ENCODE measurements around the gene PPIP5K1.
"Not testable (repeated sequence)": the region's sequence is repeated elsewhere in the genome, so short reads cannot be mapped to it uniquely, and the experiment has no call there.

Gene PPIP5K1

GRCh38 chr15:43544266-43544665, 45.7 kb downstream of the PPIP5K1 start:
- no peak for DNase-seq

- no peak for DNase-seq
Observed at GRCh38 chr15:43541785-43542184, 48.2 kb downstream of the PPIP5K1 start.

GRCh38 chr15:43538091-43538490, 51.9 kb downstream of the PPIP5K1 start:
- no peak for DNase-seq

- no peak for DNase-seq
Observed at GRCh38 chr15:43534897-43535296, 55.1 kb downstream of the PPIP5K1 start.

- not testable (repeated sequence) for DNase-seq
Observed at GRCh38 chr15:43532826-43533225, 57.2 kb downstream of the PPIP5K1 start.

GRCh38 chr15:43531018-43531670, 58.9 kb downstream of the PPIP5K1 start:
- DNase-seq: no peak

GRCh38 chr15:43529587-43530345, 60.2 kb downstream of the PPIP5K1 start:
- no peak for DNase-seq

- DNase-seq: no peak
Observed at GRCh38 chr15:43529141-43529540, 60.9 kb downstream of the PPIP5K1 start.

GRCh38 chr15:43528542-43529007, 61.4 kb downstream of the PPIP5K1 start:
- no peak for DNase-seq

- DNase-seq: no peak
Observed at GRCh38 chr15:43527802-43528541, 62.0 kb downstream of the PPIP5K1 start.

- DNase-seq: no peak
Observed at GRCh38 chr15:43527016-43527801, 62.8 kb downstream of the PPIP5K1 start.

- no peak for DNase-seq
Observed at GRCh38 chr15:43526261-43526930, 63.6 kb downstream of the PPIP5K1 start.

- DNase-seq: no peak
Observed at GRCh38 chr15:43525131-43525530, 64.9 kb downstream of the PPIP5K1 start.

GRCh38 chr15:43524254-43524845, 65.7 kb downstream of the PPIP5K1 start:
- no peak for DNase-seq

- DNase-seq: no peak
Observed at GRCh38 chr15:43523646-43524045, 66.4 kb downstream of the PPIP5K1 start.

GRCh38 chr15:43522247-43522646, 67.8 kb downstream of the PPIP5K1 start:
- DNase-seq: no peak

- DNase-seq: no peak
Observed at GRCh38 chr15:43521419-43521818, 68.6 kb downstream of the PPIP5K1 start.

GRCh38 chr15:43520138-43520537, 69.9 kb downstream of the PPIP5K1 start:
- no peak for DNase-seq

GRCh38 chr15:43519196-43519595, 70.8 kb downstream of the PPIP5K1 start:
- no peak for DNase-seq

- DNase-seq: peak; percentile 10
Observed at GRCh38 chr15:43518197-43518761, 71.7 kb downstream of the PPIP5K1 start.

Measured in stimulated activated CD4-positive, alpha-beta T cell treated with anti-CD3 and anti-CD28 coated beads, Interleukin-4, amount 100 ng/mL, for 1 hour (primary cell).